OCI-LY1 (cell line): ENCODE measurements around the gene TENM4.
"Not testable (repeated sequence)": the region's sequence is repeated elsewhere in the genome, so short reads cannot be mapped to it uniquely, and the experiment has no call there.

Experiments
- H2AFZ ChIP-seq: fragments of 200-600 bp; sonication (generic), shearing (Covaris generic); 2 replicates; pipeline ENCODE4 v1.6.0; 2014; ENCODE audit warnings: antibody characterized with exemption, mild to moderate bottlenecking, low read length
- H3F3A ChIP-seq: fragments of 200-600 bp; sonication (generic), shearing (Covaris generic); 2 replicates; pipeline ENCODE4 v1.6.0; 2014; ENCODE audit warnings: mild to moderate bottlenecking, antibody characterized with exemption, low read length, moderate library complexity; ENCODE audit not compliant: insufficient read depth
- H3K27ac ChIP-seq: fragments of 200-600 bp; sonication (generic); 2 replicates; pipeline ENCODE4 v1.5.1; 2014; ENCODE audit warnings: low read length, mixed run types, mild to moderate bottlenecking, low read depth; ENCODE audit not compliant: poor library complexity, severe bottlenecking
- H3K27me3 ChIP-seq: fragments of 200-600 bp; sonication (generic); 2 replicates; pipeline ENCODE4 v1.6.0; 2014; ENCODE audit warnings: antibody characterized with exemption, mild to moderate bottlenecking, low read length, moderate library complexity; ENCODE audit not compliant: insufficient read depth
- H3K36me3 ChIP-seq: fragments of 200-600 bp; sonication (generic); 2 replicates; pipeline ENCODE4 v1.6.1; 2014; ENCODE audit warnings: mild to moderate bottlenecking, antibody characterized with exemption, low read length, moderate library complexity, mixed read lengths; ENCODE audit not compliant: insufficient read depth
- H3K4me1 ChIP-seq: fragments of 200-600 bp; sonication (generic); 2 replicates; pipeline ENCODE4 v1.5.1; 2014; ENCODE audit warnings: mild to moderate bottlenecking, low read length, moderate library complexity; ENCODE audit not compliant: insufficient read depth, severe bottlenecking
- H3K4me2 ChIP-seq: fragments of 200-600 bp; sonication (generic), shearing (Covaris generic); 2 replicates; pipeline ENCODE4 v1.6.1; 2014; ENCODE audit warnings: low read length
- H3K4me3 ChIP-seq: fragments of 200-600 bp; sonication (generic); 2 replicates; pipeline ENCODE4 v1.5.1; 2014; ENCODE audit warnings: low read length, low read depth, mild to moderate bottlenecking, mixed read lengths; ENCODE audit not compliant: poor library complexity, severe bottlenecking
- H3K79me2 ChIP-seq: fragments of 200-600 bp; shearing (Covaris generic); 2 replicates; pipeline ENCODE4 v1.6.1; 2016; ENCODE audit warnings: mixed run types, low read length, mixed read lengths; ENCODE audit not compliant: insufficient read depth
- H3K9ac ChIP-seq: fragments of 200-600 bp; sonication (generic), shearing (Covaris generic); 2 replicates; pipeline ENCODE4 v1.6.1; 2014; ENCODE audit warnings: mild to moderate bottlenecking, low read length, mixed read lengths
- H3K9me2 ChIP-seq: fragments of 200-600 bp; sonication (generic), shearing (Covaris generic); 2 replicates; pipeline ENCODE4 v1.6.1; 2014; ENCODE audit warnings: low read depth, mild to moderate bottlenecking, low read length, mixed read lengths
- H3K9me3 ChIP-seq: fragments of 200-600 bp; shearing (Covaris generic); 2 replicates; pipeline ENCODE4 v1.6.1; 2014; ENCODE audit warnings: low read length, mixed read lengths
- H4K20me1 ChIP-seq: fragments of 200-600 bp; sonication (generic), shearing (Covaris generic); 2 replicates; pipeline ENCODE4 v1.6.0; 2016; ENCODE audit warnings: mild to moderate bottlenecking, low read length; ENCODE audit not compliant: insufficient read depth
- CTCF ChIP-seq: fragments of 200-600 bp; sonication (generic), shearing (Covaris generic); IDR thresholded peaks from 2 replicates; pipeline ENCODE4 v1.5.1; 2017; ENCODE audit warnings: mild to moderate bottlenecking, antibody characterized with exemption, low read length, moderate library complexity, mixed read lengths
- EZH2 ChIP-seq: fragments of 200-600 bp; sonication (generic), shearing (Covaris generic); IDR thresholded peaks from 2 replicates; pipeline ENCODE4 v1.8.0; 2017; ENCODE audit warnings: borderline replicate concordance, mixed run types, mild to moderate bottlenecking, antibody characterized with exemption, low read length, moderate library complexity, mixed read lengths

Gene TENM4

GRCh38 chr11:78829146-78829545 lies 611.7 kb downstream of the TENM4 start:
- Histone ChIP-seq H3K9me2 (no peaks in the 10 kb centered on the region), H3K27me3 (peaks cover 4% of the 10 kb centered on the region; the same call in 1 of the 2 replicates), H3K4me2 (no peak overlapping the region), H3K4me3 (no peak overlapping the region), H3K27ac (no peak overlapping the region), H3K36me3 (no peaks in the 10 kb centered on the region), H4K20me1 (no peaks in the 10 kb centered on the region), H3K9me3 (no peaks in the 10 kb centered on the region), H3K79me2 (no peaks in the 10 kb centered on the region), H3K4me1 (no peaks in the 10 kb centered on the region), H3F3A (no peaks in the 10 kb centered on the region), H2AFZ (no peak overlapping the region), H3K9ac (no peak overlapping the region)
- TF ChIP-seq EZH2 (no peak), CTCF (no peak)

GRCh38 chr11:78828676-78829075 lies 612.2 kb downstream of the TENM4 start:
- no peaks in the 10 kb centered on the region for H3K9me3 ChIP-seq
- no peak overlapping the region for H3K9ac ChIP-seq
- no peak overlapping the region for H2AFZ ChIP-seq
- TF ChIP-seq EZH2 (no peak), CTCF (no peak)
- no peaks in the 10 kb centered on the region for H4K20me1 ChIP-seq
- no peak overlapping the region for H3K27ac ChIP-seq
- H3K9me2 ChIP-seq: no peaks in the 10 kb centered on the region
- peaks cover 4% of the 10 kb centered on the region; the same call in 1 of the 2 replicates for H3K27me3 ChIP-seq
- no peaks in the 10 kb centered on the region for H3K79me2 ChIP-seq
- H3K4me2 ChIP-seq: no peak overlapping the region
- no peaks in the 10 kb centered on the region for H3K4me1 ChIP-seq
- H3F3A ChIP-seq: no peaks in the 10 kb centered on the region
- no peaks in the 10 kb centered on the region for H3K36me3 ChIP-seq
- no peak overlapping the region for H3K4me3 ChIP-seq

- not testable (repeated sequence) for H3K27me3 ChIP-seq, H3K9me2 ChIP-seq, H3K4me2 ChIP-seq, H3K9ac ChIP-seq, H3K4me1 ChIP-seq, H3K4me3 ChIP-seq, H3F3A ChIP-seq, H3K36me3 ChIP-seq, H2AFZ ChIP-seq, H3K79me2 ChIP-seq, H3K27ac ChIP-seq, H3K9me3 ChIP-seq, H4K20me1 ChIP-seq
Observed at GRCh38 chr11:78827291-78827690, 613.5 kb downstream of the TENM4 start.

- Histone ChIP-seq H3K4me1 (no peaks in the 10 kb centered on the region), H3K79me2 (no peaks in the 10 kb centered on the region), H3K36me3 (no peaks in the 10 kb centered on the region), H3K9ac (no peak overlapping the region), H3K9me2 (no peaks in the 10 kb centered on the region), H3F3A (no peaks in the 10 kb centered on the region), H3K27ac (no peak overlapping the region), H3K9me3 (no peaks in the 10 kb centered on the region), H3K4me2 (no peak overlapping the region), H3K4me3 (no peak overlapping the region), H4K20me1 (no peaks in the 10 kb centered on the region), H3K27me3 (peaks cover 4% of the 10 kb centered on the region; the same call in 1 of the 2 replicates), H2AFZ (no peak overlapping the region)
- TF ChIP-seq CTCF (no peak), EZH2 (no peak)
Observed at GRCh38 chr11:78825591-78826020, 615.2 kb downstream of the TENM4 start.
